Measurements from ENCODE around the gene MTFR2. TPM values are rescaled to one million over a fixed set of nuclear protein-coding genes. Genes with fewer than 3 reads are reported as not detected.

The MTFR2 gene
- total and polyA plus RNA-seq, 2 of the 13 experiments (the other 11 are each of a cell fraction or from before 2014, with no cell fraction given) = 6.7 to 10.7 TPM

- TF ChIP-seq TRIM24 (CRISPR knock-in tag; IDR thresholded peaks at IDR 0.05) (no peak), SATB2 (CRISPR knock-in tag; IDR thresholded peaks at IDR 0.05) (no peak), MED8 (CRISPR knock-in tag; IDR thresholded peaks at IDR 0.05; ENCODE audit: insufficient replicate concordance) (no peak), E2F5 (CRISPR knock-in tag; conservative IDR thresholded peaks at IDR 0.05) (peak; percentile 99), KLF11 (CRISPR knock-in tag; IDR thresholded peaks at IDR 0.05) (peak; percentile 79), ZNF720 (CRISPR knock-in tag; IDR thresholded peaks at IDR 0.05) (no peak), SAFB2 (CRISPR knock-in tag; IDR thresholded peaks at IDR 0.05; ENCODE audit: borderline replicate concordance, low read depth) (peak; percentile 62; the same call in 1 of the 2 replicates), MEIS2 (CRISPR knock-in tag; IDR thresholded peaks at IDR 0.05) (no peak), ZFP36L1 (CRISPR knock-in tag; IDR thresholded peaks at IDR 0.05) (peak; percentile 98; the same call in 1 of the 2 replicates), ZFP62 (CRISPR knock-in tag; IDR thresholded peaks at IDR 0.05) (no peak), ZFP82 (CRISPR knock-in tag; IDR thresholded peaks at IDR 0.05; ENCODE audit: borderline replicate concordance) (0 out of 2 replicates have a peak, but pooled peaks have one; percentile 56), ZSCAN22 (CRISPR knock-in tag; IDR thresholded peaks at IDR 0.05) (no peak), PHF21A (CRISPR knock-in tag; IDR thresholded peaks at IDR 0.05) (peak; percentile 81; the same call in 1 of the 2 replicates), SRSF9 (IDR thresholded peaks at IDR 0.05; ENCODE audit: borderline replicate concordance, insufficient read depth, low read depth, low read length, poor library complexity, severe bottlenecking) (no peak), JUND (CRISPR knock-in tag; IDR thresholded peaks at IDR 0.05) (0 out of 2 replicates have a peak, but pooled peaks have one; percentile 36), STAG1 (CRISPR knock-in tag; IDR thresholded peaks at IDR 0.05) (no peak), HMG20B (CRISPR knock-in tag; conservative IDR thresholded peaks at IDR 0.05) (no peak)
- TF ChIP-seq, protein P1, sequence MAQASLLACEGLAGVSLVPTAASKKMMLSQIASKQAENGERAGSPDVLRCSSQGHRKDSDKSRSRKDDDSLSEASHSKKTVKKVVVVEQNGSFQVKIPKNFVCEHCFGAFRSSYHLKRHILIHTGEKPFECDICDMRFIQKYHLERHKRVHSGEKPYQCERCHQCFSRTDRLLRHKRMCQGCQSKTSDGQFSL (CRISPR knock-in tag; IDR thresholded peaks at IDR 0.05) = no peak
- TF ChIP-seq, protein P2, sequence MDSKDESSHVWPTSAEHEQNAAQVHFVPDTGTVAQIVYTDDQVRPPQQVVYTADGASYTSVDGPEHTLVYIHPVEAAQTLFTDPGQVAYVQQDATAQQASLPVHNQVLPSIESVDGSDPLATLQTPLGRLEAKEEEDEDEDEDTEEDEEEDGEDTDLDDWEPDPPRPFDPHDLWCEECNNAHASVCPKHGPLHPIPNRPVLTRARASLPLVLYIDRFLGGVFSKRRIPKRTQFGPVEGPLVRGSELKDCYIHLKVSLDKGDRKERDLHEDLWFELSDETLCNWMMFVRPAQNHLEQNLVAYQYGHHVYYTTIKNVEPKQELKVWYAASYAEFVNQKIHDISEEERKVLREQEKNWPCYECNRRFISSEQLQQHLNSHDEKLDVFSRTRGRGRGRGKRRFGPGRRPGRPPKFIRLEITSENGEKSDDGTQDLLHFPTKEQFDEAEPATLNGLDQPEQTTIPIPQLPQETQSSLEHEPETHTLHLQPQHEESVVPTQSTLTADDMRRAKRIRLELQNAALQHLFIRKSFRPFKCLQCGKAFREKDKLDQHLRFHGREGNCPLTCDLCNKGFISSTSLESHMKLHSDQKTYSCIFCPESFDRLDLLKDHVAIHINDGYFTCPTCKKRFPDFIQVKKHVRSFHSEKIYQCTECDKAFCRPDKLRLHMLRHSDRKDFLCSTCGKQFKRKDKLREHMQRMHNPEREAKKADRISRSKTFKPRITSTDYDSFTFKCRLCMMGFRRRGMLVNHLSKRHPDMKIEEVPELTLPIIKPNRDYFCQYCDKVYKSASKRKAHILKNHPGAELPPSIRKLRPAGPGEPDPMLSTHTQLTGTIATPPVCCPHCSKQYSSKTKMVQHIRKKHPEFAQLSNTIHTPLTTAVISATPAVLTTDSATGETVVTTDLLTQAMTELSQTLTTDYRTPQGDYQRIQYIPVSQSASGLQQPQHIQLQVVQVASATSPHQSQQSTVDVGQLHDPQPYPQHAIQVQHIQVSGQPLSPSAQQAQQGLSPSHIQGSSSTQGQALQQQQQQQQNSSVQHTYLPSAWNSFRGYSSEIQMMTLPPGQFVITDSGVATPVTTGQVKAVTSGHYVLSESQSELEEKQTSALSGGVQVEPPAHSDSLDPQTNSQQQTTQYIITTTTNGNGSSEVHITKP (CRISPR knock-in tag; IDR thresholded peaks at IDR 0.05; ENCODE audit: low read depth) = peak; percentile 82
- TF ChIP-seq, protein P3, sequence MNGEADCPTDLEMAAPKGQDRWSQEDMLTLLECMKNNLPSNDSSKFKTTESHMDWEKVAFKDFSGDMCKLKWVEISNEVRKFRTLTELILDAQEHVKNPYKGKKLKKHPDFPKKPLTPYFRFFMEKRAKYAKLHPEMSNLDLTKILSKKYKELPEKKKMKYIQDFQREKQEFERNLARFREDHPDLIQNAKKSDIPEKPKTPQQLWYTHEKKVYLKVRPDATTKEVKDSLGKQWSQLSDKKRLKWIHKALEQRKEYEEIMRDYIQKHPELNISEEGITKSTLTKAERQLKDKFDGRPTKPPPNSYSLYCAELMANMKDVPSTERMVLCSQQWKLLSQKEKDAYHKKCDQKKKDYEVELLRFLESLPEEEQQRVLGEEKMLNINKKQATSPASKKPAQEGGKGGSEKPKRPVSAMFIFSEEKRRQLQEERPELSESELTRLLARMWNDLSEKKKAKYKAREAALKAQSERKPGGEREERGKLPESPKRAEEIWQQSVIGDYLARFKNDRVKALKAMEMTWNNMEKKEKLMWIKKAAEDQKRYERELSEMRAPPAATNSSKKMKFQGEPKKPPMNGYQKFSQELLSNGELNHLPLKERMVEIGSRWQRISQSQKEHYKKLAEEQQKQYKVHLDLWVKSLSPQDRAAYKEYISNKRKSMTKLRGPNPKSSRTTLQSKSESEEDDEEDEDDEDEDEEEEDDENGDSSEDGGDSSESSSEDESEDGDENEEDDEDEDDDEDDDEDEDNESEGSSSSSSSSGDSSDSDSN (CRISPR knock-in tag; IDR thresholded peaks at IDR 0.05) = peak; percentile 69
- TF ChIP-seq, protein P4, sequence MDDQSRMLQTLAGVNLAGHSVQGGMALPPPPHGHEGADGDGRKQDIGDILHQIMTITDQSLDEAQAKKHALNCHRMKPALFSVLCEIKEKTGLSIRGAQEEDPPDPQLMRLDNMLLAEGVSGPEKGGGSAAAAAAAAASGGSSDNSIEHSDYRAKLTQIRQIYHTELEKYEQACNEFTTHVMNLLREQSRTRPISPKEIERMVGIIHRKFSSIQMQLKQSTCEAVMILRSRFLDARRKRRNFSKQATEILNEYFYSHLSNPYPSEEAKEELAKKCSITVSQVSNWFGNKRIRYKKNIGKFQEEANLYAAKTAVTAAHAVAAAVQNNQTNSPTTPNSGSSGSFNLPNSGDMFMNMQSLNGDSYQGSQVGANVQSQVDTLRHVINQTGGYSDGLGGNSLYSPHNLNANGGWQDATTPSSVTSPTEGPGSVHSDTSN (CRISPR knock-in tag; IDR thresholded peaks at IDR 0.05; ENCODE audit: borderline replicate concordance) = no peak
These were observed at the start of gene MTFR2 (continued) for GRCh38 chr6:136249811-136250685.

Measured in HepG2 (cell line).